MM.1S (cell line): ENCODE data around the gene BEND5.

Experiments used
- DNase-seq: peaks from one replicate; pipeline ENCODE4 v3.0.0-alpha.2; 2015
- H2AFZ ChIP-seq: fragments of 300-600 bp; sonication (generic); 2 replicates; pipeline ENCODE4 v1.6.0; 2016; ENCODE audit warnings: antibody characterized with exemption, low read length
- H3F3A ChIP-seq: fragments of 300-600 bp; sonication (generic); 2 replicates; pipeline ENCODE4 v1.6.1; 2016; ENCODE audit warnings: mild to moderate bottlenecking, antibody characterized with exemption, low read length, moderate library complexity, mixed read lengths; ENCODE audit not compliant: insufficient read depth
- H3K27ac ChIP-seq: fragments of 300-600 bp; sonication (generic); 2 replicates; pipeline ENCODE4 v1.5.1; 2016; ENCODE audit warnings: mild to moderate bottlenecking, low read length
- H3K27me3 ChIP-seq: fragments of 300-600 bp; sonication (generic); replicated peaks from 2 replicates; pipeline ENCODE4 v1.6.0; 2016; ENCODE audit warnings: low read length; ENCODE audit not compliant: insufficient read depth
- H3K36me3 ChIP-seq: fragments of 300-600 bp; sonication (generic); replicated peaks from 2 replicates; pipeline ENCODE4 v1.6.1; 2016; ENCODE audit warnings: mild to moderate bottlenecking, low read length, mixed read lengths; ENCODE audit not compliant: insufficient read depth
- H3K4me1 ChIP-seq: fragments of 300-600 bp; sonication (generic); 2 replicates; pipeline ENCODE4 v1.6.1; 2016; ENCODE audit warnings: low read length, mixed read lengths
- H3K4me2 ChIP-seq: fragments of 300-600 bp; sonication (generic); 2 replicates; pipeline ENCODE4 v1.6.0; 2016; ENCODE audit warnings: low read depth, low read length
- H3K4me3 ChIP-seq: fragments of 300-600 bp; sonication (generic); 2 replicates; pipeline ENCODE4 v1.5.1; 2016; ENCODE audit warnings: low read length, mixed read lengths
- H3K79me2 ChIP-seq: fragments of 300-600 bp; sonication (generic); 2 replicates; pipeline ENCODE4 v1.6.1; 2016; ENCODE audit warnings: mixed run types, low read length, mixed read lengths
- H3K9ac ChIP-seq: fragments of 300-600 bp; sonication (generic); 2 replicates; pipeline ENCODE4 v1.6.1; 2016; ENCODE audit warnings: low read length, mixed read lengths
- H3K9me2 ChIP-seq: fragments of 300-600 bp; sonication (generic); replicated peaks from 2 replicates; pipeline ENCODE4 v1.6.1; 2016; ENCODE audit warnings: mild to moderate bottlenecking, low read length, mixed read lengths; ENCODE audit not compliant: insufficient read depth
- H3K9me3 ChIP-seq: fragments of 300-600 bp; sonication (generic); replicated peaks from 2 replicates; pipeline ENCODE4 v1.6.1; 2016; ENCODE audit warnings: mild to moderate bottlenecking, low read length, mixed read lengths; ENCODE audit not compliant: insufficient read depth
- H4K20me1 ChIP-seq: fragments of 300-600 bp; sonication (generic); 2 replicates; pipeline ENCODE4 v1.6.1; 2016; ENCODE audit warnings: mild to moderate bottlenecking, low read length, moderate library complexity, mixed read lengths; ENCODE audit not compliant: insufficient read depth
- CTCF ChIP-seq: fragments of 300-600 bp; sonication (generic); IDR thresholded peaks from 2 replicates; pipeline ENCODE4 v1.5.1; 2016; ENCODE audit warnings: antibody characterized with exemption, low read length, mixed read lengths
- EZH2 ChIP-seq: fragments of 300-600 bp; sonication (generic); optimal IDR thresholded peaks from 2 replicates; pipeline ENCODE3; 2017; ENCODE audit warnings: low read depth, mild to moderate bottlenecking, antibody characterized with exemption, low read length, mixed read lengths
- EZH2phosphoT487 ChIP-seq: fragments of 300-600 bp; sonication (generic); IDR thresholded peaks from 2 replicates; pipeline ENCODE4 v1.6.1; 2018; ENCODE audit warnings: antibody characterized with exemption, low read length

The BEND5 gene

DNA sequence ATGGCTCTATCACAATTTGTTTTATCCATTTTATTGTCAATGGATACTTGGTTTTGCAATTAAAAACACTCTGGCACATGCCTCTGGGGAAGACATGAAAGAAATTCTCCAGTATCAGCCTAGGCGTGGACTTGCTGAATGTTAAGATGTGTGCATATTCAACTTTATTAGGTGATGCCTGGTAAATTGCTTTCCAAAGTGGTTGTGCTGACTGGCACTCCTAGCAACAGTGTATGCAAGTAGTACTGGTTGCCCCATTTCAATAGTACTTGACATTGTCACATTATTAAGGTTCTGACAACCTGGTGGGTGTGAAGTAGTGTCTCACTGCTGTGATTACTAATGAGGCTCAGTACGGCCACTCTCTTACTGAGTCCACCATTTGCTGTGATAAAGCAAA, 48.1 kb downstream of the BEND5 start:
- Histone ChIP-seq H3K9ac (no peak overlapping the region), H2AFZ (no peak overlapping the region), H3K9me2 (no peaks in the 10 kb centered on the region), H4K20me1 (no peaks in the 10 kb centered on the region), H3K4me2 (no peak overlapping the region), H3F3A (no peaks in the 10 kb centered on the region), H3K4me3 (no peak overlapping the region), H3K27me3 (no peaks in the 10 kb centered on the region), H3K27ac (no peak overlapping the region), H3K79me2 (no peaks in the 10 kb centered on the region), H3K36me3 (no peaks in the 10 kb centered on the region), H3K9me3 (no peaks in the 10 kb centered on the region), H3K4me1 (no peaks in the 10 kb centered on the region)
- TF ChIP-seq CTCF, result no peak
- TF ChIP-seq EZH2, result no peak
- TF ChIP-seq EZH2phosphoT487, result no peak
- no peak for DNase-seq

DNA sequence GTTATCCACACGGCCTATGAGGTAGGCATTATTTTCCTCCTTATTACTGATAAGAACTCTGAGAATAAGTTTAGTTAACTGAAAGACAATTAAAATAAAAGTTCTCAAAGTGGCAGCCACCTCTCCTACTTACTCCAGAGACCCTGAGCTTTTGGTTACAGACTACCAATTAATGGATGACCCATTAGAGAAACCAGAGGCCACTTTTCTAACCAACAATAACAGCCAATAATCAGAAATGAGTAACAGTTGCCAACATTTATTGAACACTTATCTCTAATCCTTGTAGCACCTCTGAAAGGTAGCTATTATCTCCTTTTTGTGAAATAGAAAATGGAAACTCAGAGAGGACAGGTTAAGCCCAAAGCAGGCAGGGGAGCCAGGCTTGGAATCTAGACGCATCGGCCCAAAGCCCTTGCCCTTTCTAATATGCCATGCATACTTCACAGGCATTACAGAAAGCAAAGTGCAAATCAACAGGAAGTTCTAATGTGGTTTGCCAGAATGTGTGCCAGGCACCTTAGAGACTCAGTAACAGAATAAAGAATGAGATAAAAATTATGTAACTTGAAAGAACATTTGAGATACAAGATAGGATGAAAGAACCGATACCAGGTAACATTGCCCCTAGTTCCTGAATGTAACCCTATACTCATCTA, 50.0 kb downstream of the BEND5 start:
- Histone ChIP-seq H3K4me3 (no peak overlapping the region), H3K79me2 (no peaks in the 10 kb centered on the region), H3K9me3 (no peaks in the 10 kb centered on the region), H3K9me2 (no peaks in the 10 kb centered on the region), H3K36me3 (no peaks in the 10 kb centered on the region), H3K4me1 (no peaks in the 10 kb centered on the region), H4K20me1 (no peaks in the 10 kb centered on the region), H2AFZ (no peak overlapping the region), H3K4me2 (no peak overlapping the region), H3K27me3 (no peaks in the 10 kb centered on the region), H3F3A (no peaks in the 10 kb centered on the region), H3K9ac (no peak overlapping the region), H3K27ac (no peak overlapping the region)
- no peak for DNase-seq
- TF ChIP-seq EZH2phosphoT487 (no peak), EZH2 (no peak), CTCF (no peak)

DNA sequence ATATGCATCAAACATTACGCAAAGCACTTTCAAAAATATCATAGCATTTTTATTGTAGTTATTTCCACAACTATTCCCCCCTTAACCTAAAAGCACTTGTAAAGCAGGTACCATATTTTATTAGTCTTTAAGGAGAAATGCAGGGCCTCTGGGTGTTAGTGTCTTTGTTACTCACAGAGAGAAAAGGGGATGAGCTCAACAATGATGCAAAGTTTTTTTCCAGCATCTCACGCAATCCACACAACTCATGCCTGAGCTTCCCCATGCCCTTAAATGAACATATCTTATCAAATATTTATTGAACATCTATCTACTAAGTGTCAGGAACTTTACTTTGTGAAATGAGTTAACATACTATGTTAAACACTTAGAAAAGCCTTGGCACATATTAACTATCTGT, 50.6 kb downstream of the BEND5 start:
- H3K79me2 ChIP-seq, result no peaks in the 10 kb centered on the region
- no peaks in the 10 kb centered on the region for H3K36me3 ChIP-seq
- no peak overlapping the region for H3K4me3 ChIP-seq
- no peak overlapping the region for H2AFZ ChIP-seq
- no peaks in the 10 kb centered on the region for H3K27me3 ChIP-seq
- TF ChIP-seq EZH2phosphoT487, result no peak
- no peak for TF ChIP-seq EZH2
- no peak for TF ChIP-seq CTCF
- H4K20me1 ChIP-seq, result no peaks in the 10 kb centered on the region
- H3K27ac ChIP-seq, result no peak overlapping the region
- H3K4me2 ChIP-seq, result no peak overlapping the region
- no peaks in the 10 kb centered on the region for H3F3A ChIP-seq
- H3K9ac ChIP-seq, result no peak overlapping the region
- H3K4me1 ChIP-seq, result no peaks in the 10 kb centered on the region
- H3K9me2 ChIP-seq, result no peaks in the 10 kb centered on the region
- no peak for DNase-seq
- no peaks in the 10 kb centered on the region for H3K9me3 ChIP-seq
